NCI-H1417 (cell line): ENCODE results near the gene ALDH1L1.

Experiments used
- DNase-seq, 3 experiments: peaks; one replicate each; lab custom pipeline; 2025; lab: John Stamatoyannopoulos, UW

The ALDH1L1 gene

GRCh38 chr3:126134219-126134975 is 46.0 kb downstream of the ALDH1L1 start:
- DNase-seq, result peak; percentile 55 to 78 (median 58)

- DNase-seq, result no peak
Observed at GRCh38 chr3:126133606-126134005, 46.8 kb downstream of the ALDH1L1 start.

GRCh38 chr3:126132751-126133511 is 47.5 kb downstream of the ALDH1L1 start:
- no peak for DNase-seq

- no peak for DNase-seq
Observed at GRCh38 chr3:126131881-126132750, 48.3 kb downstream of the ALDH1L1 start.

- no peak for DNase-seq
Observed at GRCh38 chr3:126130981-126131745, 49.2 kb downstream of the ALDH1L1 start.

- DNase-seq, result no peak
Observed at GRCh38 chr3:126130081-126130855, 50.1 kb downstream of the ALDH1L1 start.

- DNase-seq, result peak in 1 of 3 experiments; percentile 47
Observed at GRCh38 chr3:126129398-126129891, 50.9 kb downstream of the ALDH1L1 start.

- DNase-seq, result no peak
Observed at GRCh38 chr3:126128504-126129397, 51.6 kb downstream of the ALDH1L1 start.

GRCh38 chr3:126127904-126128303 is 52.5 kb downstream of the ALDH1L1 start:
- DNase-seq, result no peak

GRCh38 chr3:126127452-126127851 is 52.9 kb downstream of the ALDH1L1 start:
- no peak for DNase-seq

- DNase-seq, result no peak
Observed at GRCh38 chr3:126126811-126127431, 53.5 kb downstream of the ALDH1L1 start.

- DNase-seq, result no peak
Observed at GRCh38 chr3:126126286-126126685, 54.1 kb downstream of the ALDH1L1 start.

GRCh38 chr3:126125781-126126251 is 54.6 kb downstream of the ALDH1L1 start:
- DNase-seq, result no peak

- DNase-seq, result no peak
Observed at GRCh38 chr3:126125341-126125740, 55.0 kb downstream of the ALDH1L1 start.

- DNase-seq, result no peak
Observed at GRCh38 chr3:126124896-126125295, 55.5 kb downstream of the ALDH1L1 start.

- DNase-seq, result peak in 2 of 3 experiments; percentile 39 to 63
Observed at GRCh38 chr3:126124148-126124868, 56.1 kb downstream of the ALDH1L1 start.

- no peak for DNase-seq
Observed at GRCh38 chr3:126121632-126122031, 58.8 kb downstream of the ALDH1L1 start.

GRCh38 chr3:126121074-126121473 is 59.3 kb downstream of the ALDH1L1 start:
- DNase-seq, result no peak
